GM23338 (cell line): Measurements from ENCODE around the gene FYTTD1. TPM values are rescaled to one million over a fixed set of nuclear protein-coding genes. Genes with fewer than 3 reads are reported as not detected.

Experiments
- ATAC-seq: fragments of 200-7000 bp; cut with Tn5 transposase; 3 replicates; pipeline ENCODE4 v1.9.1; 2020
- DNase-seq: peaks from one replicate; pipeline ENCODE4 v3.0.0-alpha.2; 2015; ENCODE audit warnings: low spot score
- H2AFZ ChIP-seq: fragments of 200-600 bp; sonication (generic); 2 replicates; pipeline ENCODE4 v1.8.0; 2016; ENCODE audit warnings: antibody characterized with exemption, mild to moderate bottlenecking, moderate library complexity
- H3F3A ChIP-seq: fragments of 200-600 bp; sonication (generic); replicated peaks from 2 replicates; pipeline ENCODE4 v1.8.0; 2017; ENCODE audit warnings: antibody characterized with exemption, mixed run types, low read depth
- H3K27ac ChIP-seq: fragments of 200-600 bp; sonication (generic); 2 replicates; pipeline ENCODE4 v1.6.1; 2016; ENCODE audit warnings: low read depth
- H3K27me3 ChIP-seq: fragments of 200-600 bp; sonication (generic); 2 replicates; pipeline ENCODE4 v1.8.0; 2016; ENCODE audit warnings: mild to moderate bottlenecking, mixed run types, moderate library complexity; ENCODE audit not compliant: insufficient read depth
- H3K36me3 ChIP-seq: fragments of 200-600 bp; sonication (generic); 2 replicates; pipeline ENCODE4 v1.8.0; 2016; ENCODE audit warnings: mild to moderate bottlenecking; ENCODE audit not compliant: insufficient read depth
- H3K4me1 ChIP-seq: fragments of 200-600 bp; sonication (generic); 2 replicates; pipeline ENCODE4 v1.8.0; 2016; ENCODE audit warnings: mild to moderate bottlenecking, moderate library complexity; ENCODE audit not compliant: insufficient read depth
- H3K4me2 ChIP-seq: fragments of 200-600 bp; sonication (generic); 2 replicates; pipeline ENCODE4 v1.7.1; 2017; ENCODE audit warnings: mixed run types
- H3K4me3 ChIP-seq: fragments of 200-600 bp; sonication (generic); 2 replicates; pipeline ENCODE4 v1.6.1; 2016; ENCODE audit warnings: mixed run types
- H3K79me2 ChIP-seq: fragments of 200-600 bp; sonication (generic); replicated peaks from 2 replicates; pipeline ENCODE4 v1.8.0; 2017; ENCODE audit warnings: mild to moderate bottlenecking; ENCODE audit not compliant: insufficient read depth
- H3K9me2 ChIP-seq: fragments of 200-600 bp; sonication (generic); 2 replicates; pipeline ENCODE4 v1.8.0; 2017; ENCODE audit not compliant: insufficient read depth
- H4K20me1 ChIP-seq: fragments of 200-600 bp; sonication (generic); replicated peaks from 2 replicates; pipeline ENCODE4 v1.8.0; 2017; ENCODE audit warnings: mild to moderate bottlenecking; ENCODE audit not compliant: insufficient read depth
- H3K27ac Mint-ChIP-seq: 2 replicates; pipeline ENCODE4 v1.8.0; 2020; ENCODE audit warnings: inconsistent platforms, mild to moderate bottlenecking, moderate library complexity, mixed read lengths
- H3K27me3 Mint-ChIP-seq: 3 replicates; pipeline ENCODE4 v1.8.0; 2022; ENCODE audit warnings: low read depth, mild to moderate bottlenecking, moderate library complexity, mixed read lengths, inconsistent platforms; ENCODE audit not compliant: insufficient read depth, poor library complexity
- H3K36me3 Mint-ChIP-seq: 3 replicates; pipeline ENCODE4 v1.8.0; 2021; ENCODE audit warnings: low read depth, mild to moderate bottlenecking, inconsistent platforms, moderate library complexity, mixed read lengths
- H3K4me1 Mint-ChIP-seq: 3 replicates; pipeline ENCODE4 v1.8.0; 2020; ENCODE audit warnings: mild to moderate bottlenecking, inconsistent platforms, mixed read lengths
- H3K4me3 Mint-ChIP-seq: 3 replicates; pipeline ENCODE4 v1.8.0; 2021; ENCODE audit warnings: moderate library complexity, mild to moderate bottlenecking, inconsistent platforms, mixed read lengths
- H3K9me3 Mint-ChIP-seq: 3 replicates; pipeline ENCODE4 v1.8.0; 2020; ENCODE audit warnings: moderate library complexity, mild to moderate bottlenecking, inconsistent platforms, mixed read lengths
- CREB1 ChIP-seq: fragments of 250-450 bp; sonication (Bioruptor Pico); IDR thresholded peaks from 2 replicates; pipeline ENCODE4 v1.5.0; 2020; ENCODE audit warnings: low read depth, mild to moderate bottlenecking, moderate library complexity
- CTCF ChIP-seq, 2 experiments: fragments of 200-600 bp in 1 of 2; sonication (generic) in 1 of 2; conservative IDR thresholded peaks; 2 replicates each; pipeline versions ENCODE4 v1.5.1 to v1.6.1; 2016 to 2017; ENCODE audit warnings: antibody characterized with exemption in 2 of 2, low read depth in 2 of 2, mild to moderate bottlenecking in 2 of 2, moderate library complexity in 1 of 2
- ETS1 ChIP-seq: IDR thresholded peaks from 2 replicates; pipeline ENCODE4 v1.6.1; 2016; ENCODE audit warnings: antibody characterized with exemption
- EZH2 ChIP-seq: fragments of 200-600 bp; sonication (generic); IDR thresholded peaks from one replicate; pipeline ENCODE4 v1.8.0; 2017; ENCODE audit warnings: antibody characterized with exemption, mild to moderate bottlenecking, low read depth; ENCODE audit not compliant: unreplicated experiment
- EZH2phosphoT487 ChIP-seq: fragments of 200-600 bp; sonication (generic); IDR thresholded peaks from one replicate; pipeline ENCODE4 v1.8.1; 2018; ENCODE audit warnings: antibody characterized with exemption; ENCODE audit not compliant: unreplicated experiment
- JUNB ChIP-seq: IDR thresholded peaks from one replicate; pipeline ENCODE4 v1.6.1; 2016; ENCODE audit warnings: antibody characterized with exemption; ENCODE audit not compliant: unreplicated experiment
- NANOG ChIP-seq: IDR thresholded peaks from 2 replicates; pipeline ENCODE4 v1.6.1; 2016; ENCODE audit warnings: antibody characterized with exemption, borderline replicate concordance
- POLR2AphosphoS5 ChIP-seq: IDR thresholded peaks from 2 replicates; pipeline ENCODE4 v1.6.1; 2016; ENCODE audit warnings: antibody characterized with exemption, low read depth
- STAT1 ChIP-seq: IDR thresholded peaks from one replicate; pipeline ENCODE4 v1.6.1; 2016; ENCODE audit warnings: antibody characterized with exemption; ENCODE audit not compliant: unreplicated experiment
- ZNF114 ChIP-seq: fragments of 250-450 bp; sonication (Bioruptor Pico); IDR thresholded peaks from 2 replicates; pipeline ENCODE4 v1.5.0; 2020; ENCODE audit warnings: mild to moderate bottlenecking, moderate library complexity
- ZNF331 ChIP-seq: fragments of 250-450 bp; sonication (Bioruptor Pico); IDR thresholded peaks from 2 replicates; pipeline ENCODE4 v1.5.0; 2020; ENCODE audit warnings: low read depth, mild to moderate bottlenecking, moderate library complexity
- ZNF462 ChIP-seq: fragments of 250-450 bp; sonication (Bioruptor Pico); IDR thresholded peaks from 2 replicates; pipeline ENCODE4 v1.5.0; 2020; ENCODE audit warnings: mild to moderate bottlenecking, moderate library complexity
- polyA plus RNA-seq: library from polyadenylated mRNA; unstranded; fragments of >200 nt; fragmentation: Nextera tagmentation; extraction: Ambion mirVana; gene quantifications from 2 replicates; pipeline ENCODE4 v1.2.1, GENCODE V29; 2016
- total RNA-seq: library from RNA; depleted of rRNA; stranded (reverse); fragments of >200 nt; shearing (Covaris generic); gene quantifications from 2 replicates; pipeline ENCODE4 v1.2.3, GENCODE V29; 2014
- TF ChIP-seq, protein P1 (sequence below): IDR thresholded peaks from one replicate; pipeline ENCODE4 v1.6.1; 2018; ENCODE audit warnings: antibody characterized with exemption; ENCODE audit not compliant: unreplicated experiment

The FYTTD1 gene
- total and polyA plus RNA-seq, 2 experiments from 2014 or later: 13.7 to 14.8 TPM

GRCh38 chr3:197809356-197810020 lies 59.8 kb downstream of the FYTTD1 start:
- H3K9me2 ChIP-seq: no peaks in the 10 kb centered on the region
- 0 out of 2 replicates have a peak overlapping the region, but pooled peaks have one; percentile 3 for H3K27ac ChIP-seq
- TF ChIP-seq NANOG (no peak), EZH2 (no peak), EZH2phosphoT487 (no peak), STAT1 (no peak), CTCF (conservative IDR thresholded peaks at IDR 0.05; ENCODE audit: low read depth in 2 of 2) (no peak), ETS1 (no peak), JUNB (no peak), POLR2AphosphoS5 (no peak), ZNF114 (no peak), ZNF462 (no peak), CREB1 (CRISPR knock-in tag) (no peak), ZNF331 (CRISPR knock-in tag) (no peak)
- TF ChIP-seq, protein P1, sequence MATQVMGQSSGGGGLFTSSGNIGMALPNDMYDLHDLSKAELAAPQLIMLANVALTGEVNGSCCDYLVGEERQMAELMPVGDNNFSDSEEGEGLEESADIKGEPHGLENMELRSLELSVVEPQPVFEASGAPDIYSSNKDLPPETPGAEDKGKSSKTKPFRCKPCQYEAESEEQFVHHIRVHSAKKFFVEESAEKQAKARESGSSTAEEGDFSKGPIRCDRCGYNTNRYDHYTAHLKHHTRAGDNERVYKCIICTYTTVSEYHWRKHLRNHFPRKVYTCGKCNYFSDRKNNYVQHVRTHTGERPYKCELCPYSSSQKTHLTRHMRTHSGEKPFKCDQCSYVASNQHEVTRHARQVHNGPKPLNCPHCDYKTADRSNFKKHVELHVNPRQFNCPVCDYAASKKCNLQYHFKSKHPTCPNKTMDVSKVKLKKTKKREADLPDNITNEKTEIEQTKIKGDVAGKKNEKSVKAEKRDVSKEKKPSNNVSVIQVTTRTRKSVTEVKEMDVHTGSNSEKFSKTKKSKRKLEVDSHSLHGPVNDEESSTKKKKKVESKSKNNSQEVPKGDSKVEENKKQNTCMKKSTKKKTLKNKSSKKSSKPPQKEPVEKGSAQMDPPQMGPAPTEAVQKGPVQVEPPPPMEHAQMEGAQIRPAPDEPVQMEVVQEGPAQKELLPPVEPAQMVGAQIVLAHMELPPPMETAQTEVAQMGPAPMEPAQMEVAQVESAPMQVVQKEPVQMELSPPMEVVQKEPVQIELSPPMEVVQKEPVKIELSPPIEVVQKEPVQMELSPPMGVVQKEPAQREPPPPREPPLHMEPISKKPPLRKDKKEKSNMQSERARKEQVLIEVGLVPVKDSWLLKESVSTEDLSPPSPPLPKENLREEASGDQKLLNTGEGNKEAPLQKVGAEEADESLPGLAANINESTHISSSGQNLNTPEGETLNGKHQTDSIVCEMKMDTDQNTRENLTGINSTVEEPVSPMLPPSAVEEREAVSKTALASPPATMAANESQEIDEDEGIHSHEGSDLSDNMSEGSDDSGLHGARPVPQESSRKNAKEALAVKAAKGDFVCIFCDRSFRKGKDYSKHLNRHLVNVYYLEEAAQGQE: no peak
- H3K4me1 ChIP-seq: peaks cover 5% of the 10 kb centered on the region; the same call in 1 of the 2 replicates
- peaks cover 2% of the 10 kb centered on the region for H3K27me3 Mint-ChIP-seq
- H3K4me3 Mint-ChIP-seq: no peak overlapping the region
- H3K36me3 Mint-ChIP-seq: peaks cover 9% of the 10 kb centered on the region; the same call in 2 of the 3 replicates
- DNase-seq: no peak
- peak overlapping the region; percentile 71 for H3K27ac Mint-ChIP-seq
- no peaks in the 10 kb centered on the region for H3K27me3 ChIP-seq
- no peak overlapping the region for H2AFZ ChIP-seq
- no peak overlapping the region for H3K4me3 ChIP-seq
- H3K36me3 ChIP-seq: no peaks in the 10 kb centered on the region
- no peak overlapping the region for H3K4me2 ChIP-seq
- peaks cover 12% of the 10 kb centered on the region for H3K4me1 Mint-ChIP-seq
- H3K9me3 Mint-ChIP-seq: no peaks in the 10 kb centered on the region; the same call in 2 of the 3 replicates
- no peaks in the 10 kb centered on the region for H3F3A ChIP-seq
- peaks cover 95% of the 10 kb centered on the region for H3K79me2 ChIP-seq
- ATAC-seq: no peak
- H4K20me1 ChIP-seq: peaks cover 34% of the 10 kb centered on the region
